T-helper 9 cell (primary cell): Measurements from ENCODE around the gene OTUB2.
A peak's percentile ranks its signal among the peaks of the same experiment; 100 is the strongest.

Source experiments
- DNase-seq: peaks from one replicate; pipeline ENCODE4 v3.0.0-alpha.2; 2020

Gene OTUB2

DNA sequence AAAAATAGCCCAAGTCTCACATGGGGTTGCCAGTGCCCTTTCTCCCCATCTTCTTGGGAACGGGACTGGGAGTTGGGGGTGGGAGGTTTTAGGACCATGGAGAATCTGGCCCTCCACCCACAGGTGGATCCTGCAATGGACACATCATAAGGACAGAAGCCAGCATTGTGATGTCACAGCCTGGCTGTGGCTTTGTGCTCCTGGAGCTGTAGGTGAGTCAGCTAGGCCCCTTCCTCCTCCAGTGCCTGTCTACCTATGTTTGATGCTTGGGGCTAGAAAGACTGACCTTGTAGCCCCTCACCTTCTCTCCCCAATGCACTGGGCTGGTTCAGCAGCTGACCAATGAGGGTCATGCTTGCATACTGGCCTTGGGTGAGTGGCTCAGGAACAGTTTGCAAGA is 29.1 kb upstream of the OTUB2 start, which contains the start of gene CCDC197:
CCDC197 (plus strand) TSS at position 220 of the 400 bp plus-strand sequence. CDS start 831 bp downstream, outside the sequence.
- DNase-seq, result no peak

DNA sequence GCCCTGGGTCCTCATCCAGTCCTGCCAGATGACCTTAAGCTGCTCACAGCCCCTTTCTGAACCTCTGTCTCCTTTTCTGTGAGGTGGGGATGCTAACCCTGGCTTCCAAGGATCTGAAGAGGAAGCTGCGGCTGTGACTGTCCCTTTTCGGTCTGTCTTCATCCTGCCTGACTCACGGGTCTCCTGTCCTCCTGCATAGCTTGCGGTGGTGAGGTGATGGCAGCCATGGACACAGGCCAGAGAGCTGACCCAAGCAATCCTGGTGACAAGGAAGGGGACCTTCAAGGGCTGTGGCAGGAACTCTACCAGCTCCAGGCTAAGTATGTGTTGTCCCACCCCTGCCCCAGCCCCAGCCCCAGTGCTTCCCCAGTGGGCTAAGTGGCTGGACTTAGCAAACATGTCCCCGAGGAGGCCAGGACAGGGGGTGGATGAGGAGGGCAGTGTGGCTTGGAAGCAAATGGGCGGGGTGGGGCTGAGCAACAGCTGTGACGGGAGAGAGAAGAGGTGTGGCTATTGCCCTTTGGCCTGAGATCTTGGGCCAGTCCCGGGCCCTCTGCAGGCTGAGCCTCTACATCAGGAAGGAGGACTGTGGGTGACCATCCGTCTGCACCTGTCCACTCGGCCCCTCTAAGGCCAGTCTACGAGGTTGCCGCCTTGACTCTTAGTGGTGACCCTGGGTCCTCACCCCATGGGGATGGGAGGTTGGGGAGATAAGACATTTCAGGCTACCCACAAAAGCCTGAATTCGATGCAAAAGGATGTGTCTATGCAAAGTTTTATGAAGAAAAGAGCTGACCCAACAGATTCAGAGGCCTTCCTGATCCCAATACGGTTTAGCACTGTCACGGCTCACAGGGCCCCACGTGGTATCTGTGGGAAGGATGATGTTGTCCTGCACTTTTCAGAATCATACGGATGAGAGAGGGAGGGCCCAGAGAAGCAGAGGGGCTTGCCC is 27.9 kb upstream of the OTUB2 start:
- DNase-seq, result no peak

DNA sequence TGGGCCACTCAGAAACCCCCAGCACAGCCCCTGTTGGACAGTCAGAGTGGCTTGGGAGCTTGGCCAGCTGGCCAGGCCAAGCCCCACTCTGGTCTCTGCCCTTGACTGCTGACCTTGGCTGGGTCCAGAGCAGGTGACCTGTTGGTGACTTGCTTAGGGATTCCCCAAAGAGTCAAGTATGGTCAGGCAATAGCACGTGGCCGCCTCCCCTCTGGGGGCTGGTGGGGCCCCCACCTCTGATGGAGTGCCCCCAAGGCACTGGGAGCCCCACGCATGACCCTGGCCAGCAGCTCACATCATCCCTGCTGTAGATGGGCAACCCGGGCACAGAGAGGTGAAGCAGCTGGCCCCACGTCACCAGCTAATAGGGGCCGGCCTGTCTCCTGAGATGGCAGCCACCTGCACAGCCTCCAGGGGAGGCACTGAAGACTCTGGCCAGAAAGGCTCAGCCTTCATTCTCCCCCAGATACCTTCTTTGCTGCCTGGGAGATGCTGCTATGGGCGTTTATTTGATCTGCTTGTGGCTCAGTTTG is 27.2 kb upstream of the OTUB2 start:
- DNase-seq, result no peak

DNA sequence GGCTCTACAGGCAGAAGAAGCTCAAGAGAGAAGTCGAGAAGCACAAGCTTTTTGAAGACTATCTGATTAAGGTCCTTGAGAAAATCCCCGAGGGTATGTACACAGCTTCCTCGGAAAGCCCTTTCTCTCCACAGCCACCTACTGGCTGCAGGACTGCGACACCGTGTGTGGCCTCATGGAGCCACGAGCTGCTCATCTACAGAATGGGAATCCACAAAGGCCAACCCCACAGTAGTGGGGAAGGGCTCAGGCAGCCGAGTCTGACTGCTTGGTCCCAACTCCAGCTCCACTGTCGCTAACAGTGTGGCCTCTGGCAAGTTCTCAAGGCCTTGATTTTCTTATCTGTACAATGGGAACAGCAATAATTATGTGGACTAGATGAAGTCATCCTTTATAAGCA is 26.6 kb upstream of the OTUB2 start:
- no peak for DNase-seq

DNA sequence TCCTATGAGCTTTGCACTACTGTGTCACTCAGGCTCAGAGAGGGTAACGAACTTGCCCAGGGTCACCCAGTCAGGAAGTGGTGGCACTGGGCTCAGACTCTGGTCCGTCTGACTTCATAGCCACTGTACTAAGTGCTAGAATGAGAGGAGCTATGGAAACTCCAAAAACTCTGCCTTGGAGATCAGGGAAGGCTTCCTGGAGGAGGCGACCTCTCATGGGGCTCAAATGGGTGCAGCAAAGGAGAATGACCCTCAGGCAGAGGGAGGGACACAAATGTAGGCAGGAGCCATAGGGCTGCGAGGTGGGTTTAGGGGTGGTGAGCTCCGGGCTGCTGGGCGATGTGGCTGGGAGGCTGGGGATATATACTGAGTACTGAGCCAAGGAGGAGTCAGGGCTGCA is 25.9 kb upstream of the OTUB2 start:
- no peak for DNase-seq

DNA sequence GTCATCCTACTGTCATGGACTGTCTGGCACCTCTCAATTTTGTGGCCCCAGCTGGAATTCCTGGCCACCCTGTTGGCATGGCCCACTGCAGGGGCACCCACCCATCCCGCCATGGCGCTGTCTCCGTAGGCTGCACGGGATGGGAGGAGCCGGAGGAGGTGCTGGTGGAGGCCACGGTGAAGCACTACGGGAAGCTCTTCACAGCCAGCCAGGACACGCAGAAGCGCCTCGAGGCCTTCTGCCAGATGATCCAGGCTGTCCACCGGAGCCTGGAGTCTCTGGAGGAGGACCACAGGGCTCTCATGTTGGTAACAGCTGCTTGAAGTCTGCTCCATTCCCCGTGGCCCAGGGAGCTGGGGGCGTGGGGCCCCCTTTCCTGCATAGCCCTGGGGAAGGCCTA is 25.1 kb upstream of the OTUB2 start:
- no peak for DNase-seq

DNA sequence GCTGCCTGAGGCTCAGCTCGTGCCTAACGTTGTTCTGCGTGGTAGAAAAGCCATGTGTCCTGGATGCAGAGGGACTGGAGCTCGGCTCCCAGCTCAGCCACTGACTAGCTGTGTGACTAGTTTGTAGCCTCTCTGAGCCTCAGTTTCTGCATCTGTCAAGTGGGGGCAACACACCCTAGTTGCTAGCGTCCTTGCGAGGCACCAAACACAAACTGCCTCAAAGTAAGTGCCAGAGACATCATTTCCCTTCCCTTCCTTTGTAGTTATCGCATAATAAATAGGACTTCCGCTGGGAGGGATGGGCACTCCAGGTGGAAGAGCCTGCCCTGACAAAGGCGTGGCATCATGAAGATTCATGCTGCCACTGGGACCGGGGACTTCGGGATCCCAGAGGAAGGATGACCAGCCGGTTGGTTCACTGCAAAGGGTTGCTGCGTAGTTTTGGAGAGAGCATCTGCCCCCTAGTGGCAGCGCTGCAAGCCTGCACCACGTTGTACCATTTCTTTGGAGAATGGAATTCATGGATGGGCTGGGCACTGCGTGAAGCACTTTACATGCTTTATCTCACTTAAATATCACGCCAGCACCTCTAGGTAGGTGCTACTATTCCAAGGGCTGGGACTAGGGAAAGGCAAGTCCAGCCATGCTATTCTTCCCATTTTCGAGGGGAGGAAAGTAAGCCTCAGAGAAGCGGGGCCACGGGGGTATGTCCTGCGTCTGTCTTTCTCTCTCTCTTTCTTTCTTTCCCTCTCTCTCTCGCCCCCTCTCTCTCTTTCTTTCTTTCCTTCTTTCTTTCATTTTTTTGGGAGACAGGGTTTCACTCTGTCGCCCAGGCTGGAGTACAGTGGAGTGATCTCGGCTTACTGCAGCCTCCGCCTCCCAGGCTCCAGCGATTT is 24.4 kb upstream of the OTUB2 start:
- DNase-seq, result peak; percentile 48

DNA sequence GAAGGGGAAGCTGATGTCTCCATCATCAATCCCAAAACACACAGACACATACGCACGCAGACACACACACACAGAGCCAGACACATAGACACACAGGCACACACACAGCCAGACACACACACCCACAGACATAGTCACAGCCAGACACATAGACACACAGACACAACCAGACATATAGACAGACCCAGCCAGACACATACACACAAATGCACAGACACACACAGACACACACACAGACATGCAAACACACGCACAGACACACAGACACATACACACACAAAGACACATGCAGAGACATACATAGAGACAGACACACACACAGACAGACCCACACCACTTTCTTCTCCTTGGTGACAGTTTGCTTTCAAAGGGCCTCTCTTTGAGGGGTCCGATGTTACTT is 22.7 kb upstream of the OTUB2 start:
- no peak for DNase-seq

DNA sequence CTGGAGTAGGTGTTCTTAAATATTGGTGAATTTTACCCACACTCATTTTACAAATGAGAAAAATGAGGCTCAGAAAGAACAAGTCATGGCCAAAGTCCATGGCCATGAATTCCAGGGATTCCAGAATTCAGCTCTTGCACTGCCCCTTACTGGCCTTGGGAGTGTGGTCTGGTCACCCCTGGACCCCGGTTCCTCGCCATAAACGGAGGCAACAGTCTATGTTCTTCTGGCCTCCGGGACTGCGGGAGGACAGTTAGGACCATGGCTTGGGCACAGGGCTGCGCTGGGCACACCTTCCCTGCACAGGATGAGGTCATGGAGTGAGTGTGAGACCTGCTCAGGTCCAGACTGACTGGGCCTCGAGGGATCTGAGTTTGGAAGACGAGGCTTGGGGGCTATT is 22.1 kb upstream of the OTUB2 start:
- no peak for DNase-seq

DNA sequence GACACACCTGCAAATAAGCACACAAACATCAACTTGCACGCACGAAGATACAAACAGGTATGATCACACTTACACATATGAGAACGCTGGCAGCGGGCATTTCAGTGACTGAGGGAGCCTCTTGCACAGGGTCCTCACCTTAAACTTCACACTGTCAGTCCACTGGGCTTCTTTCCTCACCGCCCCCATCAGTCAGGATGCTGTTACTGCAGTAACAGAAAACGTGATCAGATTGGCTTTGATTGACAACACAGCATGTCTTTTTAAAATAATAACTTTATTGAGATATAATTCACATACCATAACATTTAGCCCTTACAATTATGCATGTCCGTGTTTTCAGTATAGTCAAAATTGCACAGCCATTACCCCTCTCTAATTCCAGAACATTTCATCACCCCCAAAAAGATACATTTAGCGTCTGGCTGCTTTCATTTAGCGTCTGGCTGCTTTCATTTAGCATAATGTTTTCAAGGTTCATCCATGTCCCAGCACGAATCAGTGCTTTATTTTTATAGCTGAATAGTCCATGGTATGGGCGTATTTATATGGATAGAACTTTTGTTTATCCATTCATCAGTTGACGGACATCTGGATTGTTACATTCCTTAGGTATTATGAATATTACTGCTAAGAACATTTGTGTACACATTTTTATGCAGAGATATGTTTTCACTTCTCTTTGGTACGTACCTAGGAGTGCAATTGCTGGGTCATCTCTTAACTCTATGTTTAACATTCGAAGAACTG is 20.6 kb upstream of the OTUB2 start:
- DNase-seq, result no peak

DNA sequence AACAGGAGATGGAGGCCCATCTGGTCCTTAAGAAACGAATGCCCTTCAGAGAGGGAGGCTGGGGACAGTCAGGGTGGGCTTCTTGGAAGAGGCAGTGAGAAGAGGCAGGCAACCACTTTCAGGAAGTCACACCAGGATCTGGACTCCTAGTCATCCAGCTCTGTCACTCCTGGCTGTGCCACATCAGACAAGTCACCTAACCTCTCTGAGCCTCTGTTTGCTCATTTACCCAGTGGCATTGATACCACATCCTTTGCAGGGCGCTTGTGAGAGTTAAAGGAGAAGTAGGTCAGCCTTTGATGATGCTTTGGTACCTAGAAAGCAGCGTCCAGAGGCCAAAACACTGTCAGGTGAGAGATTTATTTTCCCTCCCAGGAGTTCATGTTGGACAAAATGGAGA is 17.9 kb upstream of the OTUB2 start:
- DNase-seq, result no peak

DNA sequence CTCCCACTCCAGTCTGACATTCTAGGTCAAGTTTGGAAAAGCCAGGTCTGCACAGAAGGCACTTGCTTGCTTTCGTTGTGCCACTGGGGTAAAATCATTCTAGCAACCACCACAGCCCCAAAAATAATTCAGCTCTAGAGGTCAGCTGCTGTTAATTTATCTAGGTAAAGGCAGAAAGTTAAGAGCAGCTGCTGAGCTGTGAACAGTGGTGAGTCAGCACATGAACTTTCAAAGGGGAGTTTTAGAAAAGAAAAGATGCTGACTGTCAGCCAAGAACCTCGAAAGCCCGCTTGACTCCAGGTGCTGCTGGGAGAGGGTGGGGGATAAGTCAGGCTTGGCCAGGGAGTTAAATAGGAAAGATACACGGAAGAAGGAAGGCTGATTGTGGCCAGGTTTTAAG is 16.4 kb upstream of the OTUB2 start:
- no peak for DNase-seq

DNA sequence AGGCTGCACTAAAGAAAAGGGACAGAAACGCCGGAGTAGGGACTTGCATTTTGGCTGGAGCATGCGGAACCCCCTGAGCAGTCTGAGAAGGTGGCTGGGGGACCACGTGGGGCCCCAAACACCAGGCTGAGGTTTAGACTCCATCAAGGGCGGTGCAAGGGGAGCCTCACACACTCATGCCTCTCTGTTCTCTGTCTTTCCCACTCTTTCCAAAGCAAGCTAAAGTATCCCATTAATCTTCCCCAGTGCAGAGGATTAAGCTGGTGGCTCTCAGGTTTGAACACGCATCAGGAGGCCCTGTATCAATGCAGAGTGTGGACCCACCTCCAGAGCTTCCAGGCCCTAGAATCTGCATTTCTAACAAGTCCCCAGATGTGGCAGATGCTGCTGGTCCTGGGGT is 15.5 kb upstream of the OTUB2 start:
- DNase-seq, result no peak

DNA sequence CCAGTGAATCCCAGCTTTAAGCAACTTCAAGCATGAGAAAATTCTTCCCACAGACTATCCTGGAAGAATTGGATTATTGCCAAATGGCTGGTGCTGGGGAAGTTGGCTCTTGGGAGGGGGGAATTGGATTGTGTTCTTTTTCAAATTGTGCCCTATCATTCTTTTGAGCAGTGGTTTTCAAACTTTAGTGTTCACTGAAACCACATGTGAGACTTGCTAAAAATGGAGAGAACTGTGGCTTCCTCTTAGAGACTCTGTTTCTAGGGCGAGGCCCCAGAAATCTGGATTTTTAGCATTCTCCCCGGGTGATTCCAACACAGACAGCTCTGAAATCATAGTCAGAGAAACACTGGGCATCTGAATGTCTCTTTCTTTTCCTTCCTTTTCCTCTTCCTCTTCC is 14.3 kb upstream of the OTUB2 start:
- no peak for DNase-seq

DNA sequence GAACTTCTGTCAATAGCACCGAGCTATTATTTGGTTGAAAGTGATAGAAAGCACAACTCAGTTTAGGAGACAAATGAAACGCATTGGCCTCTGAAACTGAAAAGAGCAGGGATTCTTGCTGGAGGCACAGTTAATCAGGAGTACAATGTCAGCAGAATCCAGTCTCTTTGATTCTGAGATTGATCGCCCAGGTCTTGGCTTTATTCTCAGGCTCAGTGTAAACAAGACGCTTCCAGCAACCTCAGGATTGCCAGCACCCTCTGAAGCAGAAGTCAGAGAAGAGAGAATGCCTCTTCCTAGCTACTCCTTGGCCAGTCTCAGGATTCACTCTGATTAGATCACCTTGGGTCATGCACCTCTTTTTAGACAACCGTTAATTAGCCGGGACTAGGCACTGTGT is 11.8 kb upstream of the OTUB2 start:
- DNase-seq, result no peak

DNA sequence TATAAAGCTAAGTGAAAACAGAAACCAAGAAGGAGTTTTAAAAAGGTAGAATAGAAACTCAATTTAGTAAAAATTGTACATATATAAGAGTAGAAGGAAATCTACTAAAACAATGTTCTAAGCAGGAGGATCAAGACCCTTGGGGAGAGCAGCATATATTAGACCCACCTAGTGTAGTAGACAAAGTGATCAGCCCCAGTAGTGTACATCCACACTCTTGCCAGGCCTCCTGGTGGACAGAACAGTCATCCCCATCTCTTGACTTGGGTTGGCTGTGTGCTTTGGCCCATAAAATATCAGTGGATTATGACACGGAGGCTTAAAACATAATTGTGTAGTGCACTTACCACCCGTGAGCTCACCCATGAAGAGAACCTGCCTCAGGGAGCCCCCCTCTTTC is 10.9 kb upstream of the OTUB2 start:
- DNase-seq, result no peak

DNA sequence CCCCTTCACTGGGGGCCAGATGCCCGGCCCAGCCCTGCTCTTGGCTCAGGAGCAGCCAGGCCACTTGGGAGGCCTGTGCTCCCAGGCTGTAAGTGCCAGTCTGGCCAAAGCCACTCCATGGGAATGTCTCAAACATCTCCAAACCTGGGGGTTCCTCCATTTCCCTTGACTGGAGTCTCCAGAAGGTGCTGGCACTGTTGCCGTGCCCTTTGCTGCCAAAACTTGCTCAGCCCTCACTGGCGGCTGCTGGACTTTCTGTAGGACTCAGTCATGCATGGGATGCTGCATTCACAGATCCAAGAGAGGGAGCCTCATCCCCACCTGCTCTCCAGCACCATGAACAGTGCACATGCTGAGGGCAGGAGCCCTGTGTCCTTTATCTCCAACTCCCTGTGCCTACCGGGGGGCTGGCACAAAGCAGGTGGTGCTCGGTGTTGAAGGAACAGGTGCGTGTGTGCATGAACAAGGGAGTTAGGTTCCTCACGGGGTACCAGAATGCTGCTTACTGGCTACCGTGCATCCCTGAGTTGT is 9.6 kb upstream of the OTUB2 start:
- no peak for DNase-seq

DNA sequence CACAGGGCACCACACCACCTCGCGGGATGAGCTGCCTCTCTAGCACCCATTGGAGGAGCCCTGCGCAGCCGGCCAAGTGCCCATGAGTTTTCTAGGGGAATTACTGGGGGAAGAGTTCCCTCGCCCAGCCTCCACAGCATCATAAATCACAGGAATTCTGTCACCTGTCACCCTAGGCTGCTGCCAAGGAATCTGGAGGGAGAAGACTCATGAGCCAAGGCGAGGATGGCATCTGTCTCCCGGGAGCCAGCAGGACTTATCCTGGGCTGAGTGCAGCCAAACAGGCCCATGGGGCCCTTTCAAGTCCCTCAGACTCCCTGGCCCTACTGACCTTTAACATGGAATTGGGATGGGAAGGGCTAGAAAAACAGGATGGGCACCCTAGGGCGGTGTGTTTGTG is 7.8 kb upstream of the OTUB2 start:
- no peak for DNase-seq

DNA sequence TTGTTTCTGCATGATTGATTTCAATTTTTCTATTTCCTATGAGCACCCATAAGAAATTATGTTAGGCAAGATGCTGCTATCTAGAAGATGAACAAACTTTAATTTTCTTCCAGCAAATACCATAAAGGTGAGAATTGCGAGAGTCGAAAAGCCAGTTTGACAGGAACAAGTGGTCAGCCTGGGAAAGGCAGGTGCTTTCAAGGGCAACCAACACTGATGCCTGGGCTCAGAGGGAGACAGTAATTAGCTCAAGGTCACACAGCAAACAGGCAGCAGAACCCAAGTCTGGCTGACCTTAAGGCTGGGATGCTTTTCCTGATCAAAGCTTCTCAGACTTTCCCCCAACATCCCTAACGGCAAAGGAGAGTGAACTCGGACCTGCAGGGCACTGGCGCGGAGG is 6.8 kb upstream of the OTUB2 start:
- DNase-seq, result no peak

DNA sequence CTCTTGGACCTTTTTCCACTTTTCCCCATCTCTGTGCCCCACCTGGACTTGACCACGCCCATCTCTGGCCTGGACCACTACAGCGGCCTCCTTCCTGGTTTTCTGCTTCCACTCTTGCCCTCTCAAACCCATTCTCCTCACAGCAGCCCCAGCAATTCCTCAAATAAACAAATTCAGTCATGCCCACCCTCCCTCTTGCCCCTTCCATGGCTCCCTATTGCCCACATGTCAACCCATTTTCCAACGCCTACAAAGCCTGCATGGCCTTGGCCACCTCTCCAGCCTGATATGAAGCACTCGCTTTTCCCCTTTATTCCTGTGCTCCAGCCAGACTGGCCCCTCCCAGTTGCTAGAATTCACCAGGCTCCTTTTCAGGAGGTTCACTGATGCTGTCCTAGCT is 5.9 kb upstream of the OTUB2 start:
- DNase-seq, result no peak

DNA sequence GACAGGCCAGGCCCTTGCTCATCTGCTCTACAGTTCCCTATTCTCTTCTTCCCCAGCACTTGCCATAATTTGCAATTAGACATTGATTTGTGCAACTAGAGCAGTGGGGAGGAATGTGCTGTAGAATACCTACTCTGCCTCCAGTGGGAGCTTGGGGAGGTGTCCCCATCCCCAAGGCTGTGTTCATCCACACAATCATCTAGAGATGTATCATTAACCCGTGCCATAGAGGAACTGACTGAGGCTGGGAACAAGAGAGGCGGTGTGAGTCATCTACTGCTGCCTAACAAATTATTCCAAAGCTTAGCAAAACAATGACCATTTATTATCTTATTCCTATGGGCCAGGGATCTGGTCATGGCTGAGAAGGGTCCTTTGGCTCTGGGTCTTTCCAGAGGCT is 5.1 kb upstream of the OTUB2 start:
- DNase-seq, result no peak

DNA sequence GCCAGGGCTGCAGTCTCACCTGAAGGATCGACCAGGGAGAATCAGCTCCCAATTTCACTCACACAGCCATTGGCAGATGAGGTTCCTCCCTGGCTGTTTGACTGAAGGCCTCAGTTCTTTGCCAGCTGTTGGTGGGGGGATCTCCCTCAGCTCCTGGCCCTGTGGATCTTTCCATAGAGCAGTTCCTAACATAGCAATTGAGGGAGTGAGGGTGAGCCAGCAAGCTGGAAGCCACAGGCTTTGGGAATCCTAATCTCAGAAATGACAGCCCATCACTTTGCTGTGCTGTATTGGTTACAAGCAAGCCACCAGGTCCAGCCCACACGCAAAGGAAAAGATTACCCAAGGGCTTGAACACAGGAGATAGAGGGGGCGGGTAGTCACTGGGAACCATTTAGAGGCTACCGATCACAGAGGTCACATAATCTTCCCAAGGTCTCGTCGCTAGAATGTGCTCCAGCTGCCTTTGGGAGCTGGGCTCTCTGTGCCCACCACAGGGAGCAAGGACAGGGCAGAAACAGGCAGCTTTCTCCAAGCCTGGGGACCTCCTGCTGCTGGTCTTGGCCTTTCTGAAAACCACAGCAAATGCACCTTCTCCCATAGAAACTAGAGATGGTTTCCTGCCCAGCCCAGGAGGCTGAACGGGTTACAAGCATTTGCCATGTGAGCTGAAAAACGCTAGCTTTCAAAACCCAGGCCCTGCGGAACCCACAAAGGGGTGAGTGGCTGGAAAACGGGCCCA is 4.6 kb upstream of the OTUB2 start:
- DNase-seq, result no peak
